GM13976 (cell line): ENCODE measurements around the gene FBXW7.

Experiments
- DNase-seq: peaks from one replicate; pipeline ENCODE4 v3.0.0; 2012; ENCODE audit warnings: low spot score
- in situ Hi-C: fragments of 300-500 bp; cut with MboI; formaldehyde crosslinking; loops from one replicate; pipeline ENCODE4 v1.12.0; 2022; ENCODE audit warnings: low sequenced_read_pairs, mixed read lengths, inconsistent platforms; ENCODE audit not compliant: unreplicated experiment
- TF ChIP-seq, protein P1 (sequence below): IDR thresholded peaks from 2 replicates; pipeline ENCODE4 v1.5.1; 2012; ENCODE audit warnings: borderline replicate concordance, mild to moderate bottlenecking; ENCODE audit not compliant: insufficient read depth; ENCODE audit errors: extremely low read depth, missing control alignments, control extremely low read depth

The FBXW7 gene

DNA sequence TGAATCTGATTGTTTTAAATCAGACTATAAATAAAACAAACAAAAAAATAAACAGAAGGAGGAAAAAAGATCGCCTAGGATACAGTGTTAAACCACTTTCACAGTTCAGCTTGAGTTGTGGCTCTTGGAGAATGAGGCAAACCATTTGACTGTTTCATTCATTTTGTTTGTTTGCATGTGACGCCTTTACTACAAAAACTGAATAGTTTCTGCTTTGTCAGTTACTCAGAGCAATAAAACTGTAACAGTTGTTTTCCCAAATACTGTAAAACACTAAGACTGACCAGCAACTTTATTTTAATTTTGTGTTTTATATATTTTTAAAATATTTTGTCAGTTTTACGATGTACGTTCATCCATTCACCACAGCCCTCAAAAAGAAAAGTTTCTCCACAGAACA is 214.5 kb downstream of the FBXW7 start:
- DNase-seq = no peak
- in situ Hi-C loops = no loop called here
- TF ChIP-seq, protein P1, sequence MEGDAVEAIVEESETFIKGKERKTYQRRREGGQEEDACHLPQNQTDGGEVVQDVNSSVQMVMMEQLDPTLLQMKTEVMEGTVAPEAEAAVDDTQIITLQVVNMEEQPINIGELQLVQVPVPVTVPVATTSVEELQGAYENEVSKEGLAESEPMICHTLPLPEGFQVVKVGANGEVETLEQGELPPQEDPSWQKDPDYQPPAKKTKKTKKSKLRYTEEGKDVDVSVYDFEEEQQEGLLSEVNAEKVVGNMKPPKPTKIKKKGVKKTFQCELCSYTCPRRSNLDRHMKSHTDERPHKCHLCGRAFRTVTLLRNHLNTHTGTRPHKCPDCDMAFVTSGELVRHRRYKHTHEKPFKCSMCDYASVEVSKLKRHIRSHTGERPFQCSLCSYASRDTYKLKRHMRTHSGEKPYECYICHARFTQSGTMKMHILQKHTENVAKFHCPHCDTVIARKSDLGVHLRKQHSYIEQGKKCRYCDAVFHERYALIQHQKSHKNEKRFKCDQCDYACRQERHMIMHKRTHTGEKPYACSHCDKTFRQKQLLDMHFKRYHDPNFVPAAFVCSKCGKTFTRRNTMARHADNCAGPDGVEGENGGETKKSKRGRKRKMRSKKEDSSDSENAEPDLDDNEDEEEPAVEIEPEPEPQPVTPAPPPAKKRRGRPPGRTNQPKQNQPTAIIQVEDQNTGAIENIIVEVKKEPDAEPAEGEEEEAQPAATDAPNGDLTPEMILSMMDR = no peak

DNA sequence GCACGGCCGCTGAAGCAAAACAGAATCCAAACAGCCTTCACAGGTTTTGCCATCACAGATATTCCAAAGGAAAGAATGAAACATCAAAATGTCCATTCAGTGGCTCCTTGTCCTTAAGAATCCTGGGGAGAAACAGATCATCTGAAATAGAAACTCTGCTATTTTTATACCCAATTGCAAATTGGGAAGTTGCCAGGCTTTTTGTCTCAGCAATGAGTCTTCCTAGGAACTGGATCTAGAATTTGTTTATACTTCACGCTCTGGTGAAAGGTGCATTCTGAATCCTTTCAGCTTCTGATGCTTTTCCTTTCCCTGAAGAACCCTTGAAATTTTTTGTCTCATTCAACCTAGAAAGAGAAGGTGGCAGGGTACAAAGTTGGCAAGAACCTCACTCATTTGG is 218.9 kb downstream of the FBXW7 start:
- no peak for DNase-seq
- in situ Hi-C loops = no loop called here
- TF ChIP-seq, protein P1 = no peak

DNA sequence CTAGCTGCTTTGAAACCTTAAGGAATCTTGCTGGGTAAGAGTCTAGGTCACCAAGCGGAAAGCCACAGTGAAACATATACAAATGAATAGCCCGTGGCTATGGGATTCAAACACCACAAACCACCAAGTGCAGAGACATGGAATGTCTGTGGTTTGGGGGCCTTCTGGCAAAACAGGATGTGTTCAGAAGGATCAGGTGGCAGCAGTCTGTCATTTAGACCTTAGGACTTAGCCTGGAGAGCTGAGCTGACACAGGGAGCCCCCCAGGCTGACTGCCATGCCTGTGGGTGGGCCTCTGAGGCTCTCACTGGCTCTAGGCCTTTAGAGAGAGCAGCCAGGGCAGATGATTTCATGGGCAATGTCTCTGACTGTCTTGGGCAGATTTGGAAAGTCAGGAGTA is 225.6 kb downstream of the FBXW7 start:
- no peak for DNase-seq
- TF ChIP-seq, protein P1 = no peak
- in situ Hi-C loops = no loop called here

DNA sequence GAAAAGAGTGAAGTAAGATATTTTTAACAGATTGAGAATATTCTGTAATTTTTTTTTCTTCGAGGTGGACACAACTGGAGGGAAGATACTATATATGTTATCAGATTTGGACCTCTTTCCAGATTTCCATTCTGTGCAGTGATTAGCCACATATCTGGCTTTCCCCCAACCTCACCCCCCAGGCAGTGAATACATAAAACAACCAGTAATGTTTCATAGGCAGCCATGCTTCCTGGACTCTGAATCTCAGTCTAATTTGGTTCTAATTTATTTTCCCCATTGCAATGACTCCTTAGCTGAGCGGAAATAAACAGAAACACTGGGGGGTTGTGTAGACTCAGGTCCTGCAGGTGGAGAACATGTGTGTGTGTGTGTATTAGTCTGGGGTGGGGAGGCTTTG is 226.5 kb downstream of the FBXW7 start:
- TF ChIP-seq, protein P1 = no peak
- DNase-seq = no peak
- in situ Hi-C loops = no loop called here

DNA sequence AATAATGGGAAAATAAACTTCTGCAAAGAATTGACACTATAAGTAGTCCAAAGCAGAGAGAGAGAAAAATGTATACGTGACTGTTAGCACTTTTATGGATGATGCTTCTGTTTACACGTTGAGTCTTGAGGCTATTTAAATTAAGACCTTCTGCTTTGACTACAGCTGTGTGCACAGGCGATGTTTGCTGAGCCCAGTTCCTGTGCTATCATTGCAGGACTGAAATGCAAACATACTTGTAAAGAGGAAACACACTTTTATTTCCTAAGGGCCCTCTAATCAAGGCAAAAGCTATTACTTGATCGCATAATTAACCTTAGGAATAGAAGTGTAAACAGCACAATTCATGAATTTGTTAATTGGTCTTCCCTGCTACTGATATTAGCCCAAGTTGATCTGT is 226.9 kb downstream of the FBXW7 start:
- DNase-seq = no peak
- TF ChIP-seq, protein P1 = no peak
- in situ Hi-C loops = no loop called here

DNA sequence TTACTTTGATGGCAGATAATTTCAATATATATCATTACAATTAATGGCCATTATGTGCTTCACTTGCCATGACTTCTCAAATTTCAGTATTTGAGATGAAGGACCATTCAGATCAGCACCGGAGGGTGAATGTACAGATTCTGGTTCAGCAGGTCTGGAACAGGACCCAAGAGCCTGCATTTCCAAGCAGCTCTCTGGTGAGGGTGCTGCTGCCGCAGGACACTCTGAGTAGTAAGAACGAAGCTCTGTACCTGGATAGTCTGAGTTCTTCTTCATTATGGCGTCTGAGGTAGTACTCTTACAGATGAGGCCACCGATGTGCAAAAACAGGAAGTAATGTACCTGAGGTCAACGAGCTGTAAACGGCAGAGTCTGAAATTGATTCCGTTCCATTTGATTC is 228.2 kb downstream of the FBXW7 start:
- TF ChIP-seq, protein P1 = no peak
- no peak for DNase-seq
- in situ Hi-C loops = no loop called here

DNA sequence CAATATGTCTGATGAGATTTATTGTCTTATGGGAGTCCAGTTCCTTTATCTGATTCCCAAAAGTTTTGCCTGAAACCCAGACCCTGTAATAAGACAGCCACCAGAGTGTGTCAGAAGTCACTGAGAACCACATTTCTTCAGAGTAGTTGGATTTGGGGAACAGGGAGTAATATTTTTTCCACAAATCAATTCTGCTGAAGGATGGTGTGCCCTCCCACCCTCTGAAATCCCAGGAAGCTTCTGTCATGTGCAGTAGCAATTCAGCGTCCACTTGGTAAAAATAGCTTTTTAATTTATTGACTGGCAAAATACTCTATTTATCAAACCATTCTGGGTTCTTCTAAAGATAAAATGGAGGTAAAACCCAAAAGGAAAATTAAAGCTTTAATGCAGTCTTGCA is 229.4 kb downstream of the FBXW7 start:
- TF ChIP-seq, protein P1 = no peak
- in situ Hi-C loops = no loop called here
- no peak for DNase-seq
